Glutamatergic neuron (in vitro differentiated cells): ENCODE measurements around the gene METTL27. TPM values are rescaled to one million over a fixed set of nuclear protein-coding genes. Genes with fewer than 3 reads are reported as not detected.
"Not testable (repeated sequence)": the region's sequence is repeated elsewhere in the genome, so short reads cannot be mapped to it uniquely, and the experiment has no call there.

Experiments
- DNase-seq: peaks from one replicate; pipeline ENCODE4 v3.0.0; 2022
- H3K27ac Mint-ChIP-seq: one replicate; pipeline ENCODE4 v1.8.0; 2020; ENCODE audit warnings: mild to moderate bottlenecking, mixed read lengths, inconsistent platforms; ENCODE audit not compliant: unreplicated experiment
- H3K27me3 Mint-ChIP-seq: one replicate; pipeline ENCODE4 v1.8.0; 2020; ENCODE audit warnings: mild to moderate bottlenecking, moderate library complexity, mixed read lengths, inconsistent platforms; ENCODE audit not compliant: unreplicated experiment
- H3K36me3 Mint-ChIP-seq: one replicate; pipeline ENCODE4 v1.8.0; 2020; ENCODE audit warnings: mild to moderate bottlenecking, mixed read lengths, inconsistent platforms; ENCODE audit not compliant: unreplicated experiment
- H3K4me1 Mint-ChIP-seq: one replicate; pipeline ENCODE4 v1.8.0; 2020; ENCODE audit warnings: mild to moderate bottlenecking, low read depth, mixed read lengths, inconsistent platforms; ENCODE audit not compliant: unreplicated experiment
- H3K4me3 Mint-ChIP-seq: one replicate; pipeline ENCODE4 v1.8.0; 2020; ENCODE audit warnings: mild to moderate bottlenecking, mixed read lengths, inconsistent platforms; ENCODE audit not compliant: unreplicated experiment
- H3K9me3 Mint-ChIP-seq: one replicate; pipeline ENCODE4 v1.8.0; 2020; ENCODE audit warnings: mild to moderate bottlenecking, moderate library complexity, mixed read lengths, inconsistent platforms; ENCODE audit not compliant: unreplicated experiment
- CTCF ChIP-seq: fragments of 200-600 bp; sonication (generic); IDR thresholded peaks from one replicate; pipeline ENCODE4 v1.5.0; 2021; ENCODE audit not compliant: partially characterized antibody, unreplicated experiment
- total RNA-seq: library from RNA; stranded (reverse); fragmentation: NEBNext Ultra II Directional; extraction: Animal tissue kit (Norgen Biotek cat#: 25700); gene quantifications from one replicate; pipeline ENCODE4 v1.2.1, GENCODE V29; 2021; ENCODE audit not compliant: unreplicated experiment

Gene METTL27
- total RNA-seq, 1 donor from 2014 or later: 2.9 TPM

DNA sequence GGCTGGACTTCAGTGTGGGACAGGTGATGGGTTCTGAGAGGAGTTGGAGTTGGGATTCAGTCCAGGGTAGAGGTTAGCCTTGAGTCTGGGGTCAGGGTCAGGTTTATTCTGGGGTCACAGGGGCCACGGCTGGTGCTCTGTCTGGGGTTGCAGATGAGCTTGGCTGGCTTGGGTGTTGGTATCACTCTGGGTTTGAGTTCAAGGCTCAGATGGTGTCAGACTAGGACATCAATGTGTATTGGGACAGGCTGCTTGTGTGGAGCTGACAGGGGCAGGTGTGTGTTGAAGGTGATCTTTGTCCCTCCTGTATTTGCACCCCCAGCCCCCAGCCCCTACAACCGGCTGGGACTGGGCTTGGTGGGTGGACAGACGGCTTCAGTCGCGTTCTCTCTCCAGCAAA is 45.4 kb upstream of the METTL27 start:
- no peak overlapping the region for H3K4me3 Mint-ChIP-seq
- no peak overlapping the region for H3K27ac Mint-ChIP-seq
- H3K4me1 Mint-ChIP-seq: no peaks in the 10 kb centered on the region
- no peak for DNase-seq
- peaks cover 6% of the 10 kb centered on the region for H3K27me3 Mint-ChIP-seq
- H3K9me3 Mint-ChIP-seq: peaks cover 5% of the 10 kb centered on the region
- no peak for TF ChIP-seq CTCF
- H3K36me3 Mint-ChIP-seq: no peaks in the 10 kb centered on the region

DNA sequence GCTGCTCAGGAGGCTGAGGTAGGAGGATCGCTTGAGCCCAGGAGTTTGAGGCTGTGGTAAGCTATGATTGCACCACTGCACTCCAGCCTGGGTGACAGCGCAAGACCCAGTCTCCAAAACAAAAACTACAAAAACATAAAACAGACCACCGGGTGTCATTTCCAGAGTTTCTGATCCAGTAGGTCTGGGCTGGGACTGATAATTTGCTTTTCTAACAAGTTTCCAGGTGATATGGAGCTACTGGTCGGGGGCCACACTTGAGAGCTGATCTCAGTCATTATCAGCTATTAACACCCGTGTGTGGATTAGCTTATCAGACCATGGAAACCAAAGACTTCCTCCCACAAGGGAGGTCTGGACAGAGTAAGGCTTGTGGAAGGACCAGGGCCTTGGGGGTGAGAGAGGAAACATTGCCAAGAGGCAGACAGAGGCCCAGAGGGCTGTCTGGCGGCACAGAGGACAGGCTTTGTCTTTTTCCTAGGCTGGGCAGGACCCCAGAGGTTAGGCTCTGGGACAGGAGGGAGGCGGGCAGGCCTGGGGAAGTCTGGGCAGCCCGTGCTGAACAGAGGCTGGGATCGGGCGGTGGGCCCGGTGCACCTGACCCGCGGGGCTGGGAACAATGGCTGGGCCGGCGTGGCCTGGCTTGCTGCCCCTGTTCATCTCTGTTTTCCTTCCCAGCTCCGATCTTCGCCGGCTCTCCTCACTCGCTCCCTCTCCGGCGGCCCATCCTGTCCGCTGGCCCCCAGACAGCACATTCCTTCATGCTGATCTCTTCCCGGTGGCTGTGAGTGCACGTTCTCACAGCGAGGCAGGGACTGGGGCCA is 43.9 kb upstream of the METTL27 start:
- no peak for DNase-seq
- Mint-ChIP-seq H3K27ac (no peak overlapping the region), H3K4me3 (no peak overlapping the region), H3K4me1 (no peaks in the 10 kb centered on the region), H3K36me3 (no peaks in the 10 kb centered on the region), H3K27me3 (peaks cover 4% of the 10 kb centered on the region), H3K9me3 (peaks cover 4% of the 10 kb centered on the region)
- no peak for TF ChIP-seq CTCF

- no peak for TF ChIP-seq CTCF
- DNase-seq: no peak
- Mint-ChIP-seq H3K9me3 (peaks cover 3% of the 10 kb centered on the region), H3K36me3 (no peaks in the 10 kb centered on the region), H3K27ac (no peak overlapping the region), H3K4me3 (no peak overlapping the region), H3K27me3 (peaks cover 4% of the 10 kb centered on the region), H3K4me1 (no peaks in the 10 kb centered on the region)
Measured at GRCh38 chr7:73885433-73885974, 43.2 kb upstream of the METTL27 start.

GRCh38 chr7:73884867-73885422 is 42.6 kb upstream of the METTL27 start:
- H3K27ac Mint-ChIP-seq, DNase-seq, H3K36me3 Mint-ChIP-seq, H3K4me1 Mint-ChIP-seq, H3K4me3 Mint-ChIP-seq, H3K27me3 Mint-ChIP-seq, H3K9me3 Mint-ChIP-seq: not testable (repeated sequence)

- Mint-ChIP-seq H3K36me3 (no peaks in the 10 kb centered on the region), H3K27ac (no peak overlapping the region), H3K4me3 (no peak overlapping the region), H3K4me1 (no peaks in the 10 kb centered on the region), H3K27me3 (peaks cover 7% of the 10 kb centered on the region), H3K9me3 (no peaks in the 10 kb centered on the region)
- no peak for TF ChIP-seq CTCF
- no peak for DNase-seq
Measured at GRCh38 chr7:73882047-73882402, 39.7 kb upstream of the METTL27 start.
